ENCODE data around the gene TM9SF1. TPM values are rescaled to one million over a fixed set of nuclear protein-coding genes. Genes with fewer than 3 reads are reported as not detected.

Gene TM9SF1
- total RNA-seq, 1 experiment from 2014 or later = 41.9 TPM

DNA sequence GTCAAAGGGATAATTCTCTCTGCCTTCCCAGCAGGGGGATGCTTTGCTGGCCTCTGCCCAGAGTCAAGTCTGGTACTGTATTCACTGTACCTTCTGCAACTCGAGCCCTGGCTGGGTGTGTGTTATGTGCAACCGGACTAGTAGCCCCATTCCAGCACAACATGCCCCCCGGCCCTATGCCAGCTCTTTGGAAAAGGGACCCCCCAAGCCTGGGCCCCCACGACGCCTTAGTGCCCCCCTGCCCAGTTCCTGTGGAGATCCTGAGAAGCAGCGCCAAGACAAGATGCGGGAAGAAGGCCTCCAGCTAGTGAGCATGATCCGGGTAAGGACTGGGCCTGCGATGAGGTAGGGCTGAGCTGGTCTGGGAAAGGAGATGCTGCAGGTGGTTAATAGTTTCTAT, 44.7 kb downstream of the TM9SF1 start:
- Mint-ChIP-seq H3K4me1 (ENCODE audit: low read depth, unreplicated experiment) (peaks cover 4% of the 10 kb centered on the region), H3K36me3 (ENCODE audit: insufficient read depth, unreplicated experiment) (peaks cover 66% of the 10 kb centered on the region), H3K4me3 (ENCODE audit: unreplicated experiment) (no peak overlapping the region), H3K27ac (ENCODE audit: unreplicated experiment) (no peak overlapping the region), H3K27me3 (ENCODE audit: insufficient read depth, unreplicated experiment) (no peaks in the 10 kb centered on the region), H3K9me3 (ENCODE audit: unreplicated experiment) (no peaks in the 10 kb centered on the region)
- intact Hi-C loops (cut with micrococcal nuclease; ENCODE audit: unreplicated experiment) = no loop called here
- peaks cover 4% of the 10 kb centered on the region; the same call in 1 of the 2 replicates for H3K36me3 ChIP-seq (ENCODE audit: control insufficient read depth, insufficient read depth, low read length)
- H3K4me1 ChIP-seq = peaks cover 6% of the 10 kb centered on the region
- POLR2A ChIA-PET = no interaction called here
- BruUV-seq (replicated peaks) = no TSS peak
- CTCF ChIA-PET = interaction anchor here (1.3 kb wide), 1 partner anchor 11 kb away, joined by 5 read pairs; the partner anchor contains the start of gene IRF9
- DNase-seq = no peak
- TF ChIP-seq, protein P1, sequence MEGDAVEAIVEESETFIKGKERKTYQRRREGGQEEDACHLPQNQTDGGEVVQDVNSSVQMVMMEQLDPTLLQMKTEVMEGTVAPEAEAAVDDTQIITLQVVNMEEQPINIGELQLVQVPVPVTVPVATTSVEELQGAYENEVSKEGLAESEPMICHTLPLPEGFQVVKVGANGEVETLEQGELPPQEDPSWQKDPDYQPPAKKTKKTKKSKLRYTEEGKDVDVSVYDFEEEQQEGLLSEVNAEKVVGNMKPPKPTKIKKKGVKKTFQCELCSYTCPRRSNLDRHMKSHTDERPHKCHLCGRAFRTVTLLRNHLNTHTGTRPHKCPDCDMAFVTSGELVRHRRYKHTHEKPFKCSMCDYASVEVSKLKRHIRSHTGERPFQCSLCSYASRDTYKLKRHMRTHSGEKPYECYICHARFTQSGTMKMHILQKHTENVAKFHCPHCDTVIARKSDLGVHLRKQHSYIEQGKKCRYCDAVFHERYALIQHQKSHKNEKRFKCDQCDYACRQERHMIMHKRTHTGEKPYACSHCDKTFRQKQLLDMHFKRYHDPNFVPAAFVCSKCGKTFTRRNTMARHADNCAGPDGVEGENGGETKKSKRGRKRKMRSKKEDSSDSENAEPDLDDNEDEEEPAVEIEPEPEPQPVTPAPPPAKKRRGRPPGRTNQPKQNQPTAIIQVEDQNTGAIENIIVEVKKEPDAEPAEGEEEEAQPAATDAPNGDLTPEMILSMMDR (IDR thresholded peaks at IDR 0.05; ENCODE audit: insufficient read depth in 1 of 2, low read depth in 1 of 2, low read length in 1 of 2, severe bottlenecking in 1 of 2, unreplicated experiment in 1 of 2) = no peak
- no peaks in the 10 kb centered on the region for H3K9me3 ChIP-seq
- no peaks in the 10 kb centered on the region for H3K27me3 ChIP-seq (replicated peaks; ENCODE audit: control insufficient read depth, insufficient read depth, low read length)
- no peak overlapping the region for H3K4me3 ChIP-seq (ENCODE audit: low read depth, low read length)

DNA sequence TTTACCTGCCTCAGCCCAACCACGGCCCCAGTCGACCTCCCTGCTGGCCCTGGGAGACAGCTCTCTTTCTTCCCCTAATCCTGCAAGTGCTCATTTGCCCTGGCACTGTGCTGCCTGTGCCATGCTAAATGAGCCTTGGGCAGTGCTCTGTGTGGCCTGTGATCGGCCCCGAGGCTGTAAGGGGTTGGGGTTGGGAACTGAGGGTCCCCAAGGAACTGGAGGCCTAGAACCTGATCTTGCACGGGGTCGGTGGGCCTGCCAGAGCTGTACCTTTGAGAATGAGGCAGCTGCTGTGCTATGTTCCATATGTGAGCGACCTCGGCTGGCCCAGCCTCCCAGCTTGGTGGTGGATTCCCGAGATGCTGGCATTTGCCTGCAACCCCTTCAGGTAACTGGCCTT, 45.2 kb downstream of the TM9SF1 start:
- intact Hi-C loops (cut with micrococcal nuclease; ENCODE audit: unreplicated experiment) = no loop called here
- ChIA-PET POLR2A (interaction anchor here (0.5 to 1.2 kb wide), 2 partner anchors 36 to 714 kb away, joined by 4 to 6 read pairs; no protein-coding TSS in a partner anchor), CTCF (interaction anchor here (1.3 kb wide), 1 partner anchor 11 kb away, joined by 5 read pairs; the partner anchor contains the start of gene IRF9)
- no peaks in the 10 kb centered on the region for H3K27me3 Mint-ChIP-seq (ENCODE audit: insufficient read depth, unreplicated experiment)
- DNase-seq = no peak
- H3K4me1 Mint-ChIP-seq (ENCODE audit: low read depth, unreplicated experiment) = peaks cover 8% of the 10 kb centered on the region
- TF ChIP-seq, protein P1 (IDR thresholded peaks at IDR 0.05; ENCODE audit: insufficient read depth in 1 of 2, low read depth in 1 of 2, low read length in 1 of 2, severe bottlenecking in 1 of 2, unreplicated experiment in 1 of 2) = no peak
- no peak overlapping the region for H3K4me3 ChIP-seq (ENCODE audit: low read depth, low read length)
- no peaks in the 10 kb centered on the region for H3K9me3 Mint-ChIP-seq (ENCODE audit: unreplicated experiment)
- H3K27ac Mint-ChIP-seq (ENCODE audit: unreplicated experiment) = no peak overlapping the region
- BruUV-seq (replicated peaks) = no TSS peak
- H3K9me3 ChIP-seq = no peaks in the 10 kb centered on the region
- peaks cover 62% of the 10 kb centered on the region for H3K36me3 Mint-ChIP-seq (ENCODE audit: insufficient read depth, unreplicated experiment)
- H3K36me3 ChIP-seq (ENCODE audit: control insufficient read depth, insufficient read depth, low read length) = peaks cover 4% of the 10 kb centered on the region; the same call in 1 of the 2 replicates
- no peak overlapping the region for H3K4me3 Mint-ChIP-seq (ENCODE audit: unreplicated experiment)
- peaks cover 6% of the 10 kb centered on the region for H3K4me1 ChIP-seq
- no peaks in the 10 kb centered on the region for H3K27me3 ChIP-seq (replicated peaks; ENCODE audit: control insufficient read depth, insufficient read depth, low read length)

DNA sequence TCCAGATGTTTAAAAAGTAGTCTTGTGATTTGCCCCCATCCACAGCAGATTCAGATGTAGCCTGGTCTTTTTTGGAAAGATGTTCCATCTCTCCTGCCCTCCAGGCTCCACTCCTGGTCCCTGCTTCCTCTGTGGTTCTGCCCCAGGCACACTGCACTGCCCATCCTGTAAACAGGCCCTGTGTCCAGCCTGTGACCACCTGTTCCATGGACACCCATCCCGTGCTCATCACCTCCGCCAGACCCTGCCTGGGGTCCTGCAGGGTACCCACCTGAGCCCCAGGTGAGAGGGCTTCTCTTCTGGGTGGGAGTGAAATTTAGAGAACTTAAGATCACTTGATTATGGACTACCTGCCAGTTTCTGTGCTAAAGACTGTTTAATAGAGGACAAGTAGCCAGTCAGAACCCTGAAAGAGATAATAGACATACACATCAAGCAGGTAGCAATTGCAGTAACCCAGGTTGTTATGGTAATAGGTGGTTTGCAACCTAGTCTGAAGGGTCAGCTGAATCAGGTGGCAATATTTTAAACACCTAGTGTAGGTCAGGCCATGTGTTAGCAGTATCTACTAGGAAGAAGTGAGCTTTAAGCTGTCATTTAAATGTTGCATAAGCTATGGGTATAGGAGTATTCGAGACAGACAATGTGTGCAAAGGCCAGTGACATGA, 45.8 kb downstream of the TM9SF1 start:
- ChIA-PET POLR2A (interaction anchor here (0.5 to 1.2 kb wide), 2 partner anchors 36 to 714 kb away, joined by 4 to 6 read pairs; no protein-coding TSS in a partner anchor), CTCF (interaction anchor here (1.3 to 4.1 kb wide), 2 partner anchors 12 kb away, joined by 5 to 47 read pairs; partner anchors contain the start of gene IRF9)
- no peak for DNase-seq
- TF ChIP-seq, protein P1 (IDR thresholded peaks at IDR 0.05; ENCODE audit: insufficient read depth in 1 of 2, low read depth in 1 of 2, low read length in 1 of 2, severe bottlenecking in 1 of 2, unreplicated experiment in 1 of 2) = no peak
- no peaks in the 10 kb centered on the region for H3K27me3 ChIP-seq (replicated peaks; ENCODE audit: control insufficient read depth, insufficient read depth, low read length)
- peaks cover 8% of the 10 kb centered on the region for H3K4me1 Mint-ChIP-seq (ENCODE audit: low read depth, unreplicated experiment)
- H3K4me3 ChIP-seq (ENCODE audit: low read depth, low read length) = no peak overlapping the region
- no peaks in the 10 kb centered on the region for H3K9me3 Mint-ChIP-seq (ENCODE audit: unreplicated experiment)
- H3K4me1 ChIP-seq = peaks cover 6% of the 10 kb centered on the region
- peaks cover 62% of the 10 kb centered on the region for H3K36me3 Mint-ChIP-seq (ENCODE audit: insufficient read depth, unreplicated experiment)
- H3K27ac Mint-ChIP-seq (ENCODE audit: unreplicated experiment) = no peak overlapping the region
- no peak overlapping the region for H3K4me3 Mint-ChIP-seq (ENCODE audit: unreplicated experiment)
- no peaks in the 10 kb centered on the region for H3K27me3 Mint-ChIP-seq (ENCODE audit: insufficient read depth, unreplicated experiment)
- H3K9me3 ChIP-seq = no peaks in the 10 kb centered on the region
- intact Hi-C loops (cut with micrococcal nuclease; ENCODE audit: unreplicated experiment) = no loop called here
- no TSS peak for BruUV-seq (replicated peaks)
- H3K36me3 ChIP-seq (ENCODE audit: control insufficient read depth, insufficient read depth, low read length) = peaks cover 5% of the 10 kb centered on the region; the same call in 1 of the 2 replicates

Data from Caco-2 (cell line).